HG03442 (cell line): ENCODE data around the gene LCMT1.

Source experiments
- ATAC-seq: cut with Tn5 transposase; IDR thresholded peaks from one replicate; pipeline ENCODE4 v1.9.1; 2021; ENCODE audit warnings: mild to moderate bottlenecking, moderate library complexity; ENCODE audit not compliant: unreplicated experiment

Gene LCMT1

DNA sequence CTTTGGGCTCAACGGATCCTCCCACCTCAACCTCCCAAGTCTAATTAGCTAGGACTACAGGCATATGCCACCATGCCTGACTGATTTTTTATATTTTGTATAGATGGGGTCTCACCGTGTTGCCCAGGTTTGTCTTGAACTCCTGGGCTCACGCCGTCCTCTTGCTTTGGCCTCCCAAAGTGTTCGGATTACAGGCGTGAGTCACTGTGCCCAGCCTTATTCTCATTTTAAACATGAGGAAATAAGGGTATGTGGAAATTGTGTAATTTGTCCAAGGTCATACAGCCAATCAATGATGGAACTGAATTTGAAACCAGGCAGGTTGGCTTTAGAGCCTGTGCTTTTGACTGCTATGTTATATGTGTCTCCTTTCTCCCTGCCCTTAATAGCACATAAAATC, 77.8 kb downstream of the LCMT1 start:
- ATAC-seq = no peak

DNA sequence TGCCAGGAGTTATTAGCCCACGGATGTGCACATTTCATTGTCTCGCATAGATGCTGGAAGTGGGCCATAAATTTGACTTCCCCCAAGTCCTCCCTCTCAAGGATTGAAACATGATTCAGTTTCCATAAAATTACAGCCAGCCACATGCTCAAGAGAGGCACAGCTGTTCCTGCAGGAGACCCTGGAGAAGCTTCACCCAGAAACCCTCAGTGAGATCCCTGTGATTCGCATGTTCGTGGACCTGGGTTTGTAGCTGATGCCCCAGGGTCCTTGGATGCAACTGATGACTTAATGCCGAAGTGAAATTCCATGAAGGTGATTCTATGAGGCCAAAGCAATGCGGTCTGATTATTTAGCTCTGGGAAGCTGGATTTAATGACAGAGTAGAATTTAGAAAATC, 80.6 kb downstream of the LCMT1 start:
- no peak for ATAC-seq

GRCh38 chr16:25194273-25194878, 82.8 kb downstream of the LCMT1 start:
- no peak for ATAC-seq

- ATAC-seq = no peak
Observed at GRCh38 chr16:25198021-25198420, 86.5 kb downstream of the LCMT1 start.

- no peak for ATAC-seq
Observed at GRCh38 chr16:25199457-25199856, 87.9 kb downstream of the LCMT1 start.

GRCh38 chr16:25210758-25211157, 99.2 kb downstream of the LCMT1 start:
- no peak for ATAC-seq

DNA sequence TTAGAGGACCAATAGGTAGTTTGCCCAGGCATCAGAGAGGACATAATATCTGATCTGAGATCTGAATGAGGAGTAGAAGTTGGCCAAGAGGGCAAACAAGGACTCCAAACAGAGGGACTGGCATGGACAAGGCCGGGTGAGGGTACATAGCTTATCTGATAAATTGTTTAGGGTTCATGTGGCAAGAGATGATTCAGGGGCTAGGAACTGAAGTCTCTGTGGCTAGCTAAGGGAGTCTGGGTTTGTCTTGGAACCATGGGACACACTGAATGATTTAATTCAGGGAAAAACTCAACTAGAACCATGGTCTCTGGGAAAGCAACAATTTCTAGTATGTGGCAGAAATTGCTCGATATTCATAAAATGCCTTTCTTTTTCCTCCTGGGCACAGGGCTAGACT, 101.1 kb downstream of the LCMT1 start:
- ATAC-seq = no peak

DNA sequence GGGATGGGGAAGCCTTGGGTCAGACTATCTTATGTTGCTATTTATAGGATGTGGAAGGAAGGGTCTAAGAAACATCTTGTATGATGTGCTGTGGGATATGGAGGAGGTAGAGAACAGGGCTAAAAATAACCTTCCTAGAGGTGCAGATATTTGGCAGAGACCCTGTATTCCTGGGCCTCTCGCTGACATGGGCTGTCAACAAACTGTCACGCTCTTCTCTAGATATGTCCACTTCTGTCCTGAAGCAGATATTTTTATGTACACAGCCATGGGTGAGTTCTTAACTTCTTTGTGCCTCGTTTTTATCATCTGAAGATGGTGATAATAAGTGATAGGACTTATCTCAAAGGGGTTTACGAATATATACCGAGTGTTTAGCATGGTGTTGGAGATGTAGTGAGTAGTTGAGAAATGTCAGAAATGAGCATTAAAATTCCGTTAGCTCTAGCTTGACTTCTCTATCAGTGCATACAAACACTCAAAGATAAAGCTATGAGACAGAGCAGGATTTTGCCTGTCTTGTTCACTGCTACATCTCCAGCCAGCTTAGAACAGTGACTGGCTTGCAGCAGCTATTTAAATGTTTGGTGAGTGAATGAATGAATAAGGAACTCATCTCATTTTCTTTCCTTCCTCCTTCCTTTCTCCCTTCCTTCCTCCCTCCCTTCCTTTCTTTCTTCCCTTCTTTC, 102.3 kb downstream of the LCMT1 start:
- ATAC-seq = no peak

- no peak for ATAC-seq
Observed at GRCh38 chr16:25217112-25217511, 105.6 kb downstream of the LCMT1 start.

DNA sequence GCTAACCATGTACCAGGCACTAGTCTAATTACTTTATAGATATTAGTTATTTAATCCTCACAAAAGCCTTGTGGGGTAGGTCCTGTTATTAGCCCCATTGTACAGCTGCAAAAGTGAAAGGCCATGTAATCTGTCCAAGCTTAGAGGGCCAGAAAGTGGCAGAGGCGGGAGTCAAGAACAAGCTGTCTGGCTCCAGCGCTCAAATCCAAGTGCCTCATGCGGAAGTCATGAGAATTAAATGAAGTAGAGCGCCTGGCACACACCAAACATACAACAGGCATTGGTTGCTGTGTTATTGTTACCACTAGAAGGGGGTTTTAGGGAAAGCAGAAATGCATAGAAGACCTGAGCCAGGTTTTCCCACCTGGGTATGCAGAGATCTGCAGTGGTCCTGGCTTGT, 106.4 kb downstream of the LCMT1 start:
- ATAC-seq = no peak

- ATAC-seq = no peak
Observed at GRCh38 chr16:25219070-25219737, 107.7 kb downstream of the LCMT1 start.

GRCh38 chr16:25222959-25223358, 111.4 kb downstream of the LCMT1 start:
- ATAC-seq = no peak

GRCh38 chr16:25223964-25224363, 112.4 kb downstream of the LCMT1 start:
- ATAC-seq = no peak

DNA sequence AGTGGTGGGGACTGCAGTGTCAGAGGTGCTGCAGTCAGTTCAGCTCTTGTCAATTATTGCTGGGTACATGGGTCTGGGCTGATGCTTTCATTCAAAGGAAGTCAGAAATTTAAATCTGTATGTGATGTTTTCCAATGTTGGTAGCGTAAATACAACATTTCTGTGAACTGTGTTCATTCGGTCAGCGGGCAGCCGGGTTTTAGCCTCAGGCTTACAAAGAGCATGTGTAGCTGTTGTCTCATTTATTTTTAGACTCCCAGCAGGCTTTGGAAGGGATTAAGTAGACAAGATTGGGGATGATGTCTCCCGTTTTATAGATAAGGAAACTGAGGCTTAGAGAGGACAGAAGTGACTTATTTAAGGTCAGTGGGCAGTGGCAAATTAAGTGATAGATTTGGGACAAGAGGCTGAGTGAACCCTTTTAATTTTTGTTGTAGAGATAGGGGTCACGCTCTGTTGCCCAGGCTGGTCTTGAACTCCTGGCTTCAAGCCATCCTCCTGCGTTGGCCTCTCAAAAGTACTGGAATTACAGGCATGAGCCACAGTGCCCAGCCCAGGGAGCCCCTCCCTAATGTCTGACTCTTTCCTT, 113.3 kb downstream of the LCMT1 start:
- ATAC-seq = no peak
